GM18873 (cell line): Measurements from ENCODE around the gene C9orf40.

Experiments used
- ATAC-seq: cut with Tn5 transposase; IDR thresholded peaks from one replicate; pipeline ENCODE4 v1.9.1; 2021; ENCODE audit warnings: mild to moderate bottlenecking, moderate library complexity, moderate number of reproducible peaks; ENCODE audit not compliant: unreplicated experiment, low FRiP score

The C9orf40 gene

DNA sequence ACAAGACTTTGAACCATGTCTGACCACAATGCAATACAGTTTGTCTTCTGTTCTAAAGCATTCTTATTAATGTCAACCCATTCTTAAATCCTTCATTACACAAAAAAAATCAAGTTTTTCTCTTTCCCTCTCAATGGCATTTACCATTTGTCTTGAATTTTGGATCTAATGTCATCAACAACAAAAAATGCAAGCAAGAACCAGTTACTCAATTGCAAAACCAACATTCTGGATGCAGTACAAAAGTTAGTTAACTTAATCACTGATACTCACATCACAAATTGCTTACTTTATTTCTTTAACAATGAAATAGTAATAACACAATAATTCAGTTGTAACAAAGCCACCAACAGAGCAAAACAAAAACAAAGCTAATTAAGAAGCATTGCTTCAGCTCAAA lies 6.0 kb downstream of the C9orf40 start:
- ATAC-seq = no peak

- no peak for ATAC-seq
Observed at GRCh38 chr9:74942801-74943200, 9.9 kb downstream of the C9orf40 start.

DNA sequence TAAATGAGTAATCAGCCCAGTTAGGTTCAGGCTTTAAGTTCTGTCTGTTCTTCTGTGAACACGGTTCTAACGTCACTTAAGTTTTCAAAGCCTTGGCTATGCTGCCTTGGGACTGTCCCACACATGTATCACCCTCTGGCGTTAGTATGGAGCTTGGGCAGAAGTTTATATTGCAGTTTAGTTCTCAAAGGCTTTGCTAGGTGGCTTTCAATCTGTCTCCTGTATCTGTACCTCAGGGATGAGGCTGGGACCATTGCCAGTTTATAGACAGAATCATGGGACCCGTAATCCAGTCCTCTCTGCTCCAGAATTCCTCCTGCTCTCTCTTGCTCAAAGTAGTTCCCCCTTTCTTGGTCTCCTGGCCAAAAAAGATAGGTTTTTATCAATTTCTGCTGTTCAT lies 12.1 kb downstream of the C9orf40 start:
- no peak for ATAC-seq

DNA sequence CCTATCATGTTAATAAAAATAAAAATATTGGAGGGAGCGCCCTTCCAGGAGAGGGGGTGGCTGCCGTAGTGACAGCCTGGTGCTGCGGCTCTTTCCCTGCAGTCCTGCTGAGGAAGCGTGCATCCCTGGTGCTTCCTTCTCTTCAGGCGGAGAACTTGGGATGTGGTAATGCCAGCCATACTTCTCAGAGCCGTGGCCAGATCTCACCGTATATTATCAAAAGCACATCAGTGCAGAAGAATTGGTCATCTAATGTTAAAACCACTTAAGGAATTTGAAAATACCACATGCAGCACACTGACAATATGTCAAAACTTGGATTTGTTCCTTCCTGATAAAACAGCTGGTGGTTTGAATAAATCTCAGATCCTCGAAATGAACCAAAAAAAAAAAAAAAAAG lies 17.7 kb downstream of the C9orf40 start:
- ATAC-seq = no peak

- ATAC-seq = no peak
Observed at GRCh38 chr9:74921737-74922136, 31.0 kb downstream of the C9orf40 start.

DNA sequence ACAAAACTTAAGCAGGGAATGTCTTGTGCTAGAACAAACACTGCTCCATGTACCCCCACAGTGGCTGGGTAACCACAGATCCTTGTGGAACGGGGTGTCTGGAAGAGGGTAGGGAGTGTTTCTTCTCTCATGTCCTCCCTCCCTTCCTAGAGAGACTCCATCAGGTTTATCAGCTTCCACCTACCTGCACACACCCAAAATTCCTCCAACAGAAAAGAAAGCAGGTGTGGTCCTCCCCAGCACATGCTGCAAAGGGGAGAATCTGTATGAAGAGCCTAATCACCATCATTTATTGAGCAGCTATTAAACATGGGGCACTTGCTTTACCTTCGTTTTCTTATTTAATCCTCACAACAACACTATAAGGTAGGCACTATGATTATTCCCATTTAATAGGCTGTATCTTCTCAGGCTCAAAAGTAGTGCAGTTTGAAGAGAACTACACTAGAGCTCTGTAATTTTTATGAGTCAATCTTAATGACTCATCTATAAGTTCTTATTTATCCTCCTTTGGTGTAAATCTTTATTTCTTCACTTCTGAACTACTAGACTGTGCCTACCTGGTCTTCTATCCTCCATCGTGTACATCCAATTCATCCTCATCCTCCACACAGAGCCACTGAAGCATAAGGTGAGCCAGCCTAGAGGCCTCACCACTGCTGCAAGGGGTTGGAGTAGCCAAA lies 31.6 kb downstream of the C9orf40 start:
- no peak for ATAC-seq

DNA sequence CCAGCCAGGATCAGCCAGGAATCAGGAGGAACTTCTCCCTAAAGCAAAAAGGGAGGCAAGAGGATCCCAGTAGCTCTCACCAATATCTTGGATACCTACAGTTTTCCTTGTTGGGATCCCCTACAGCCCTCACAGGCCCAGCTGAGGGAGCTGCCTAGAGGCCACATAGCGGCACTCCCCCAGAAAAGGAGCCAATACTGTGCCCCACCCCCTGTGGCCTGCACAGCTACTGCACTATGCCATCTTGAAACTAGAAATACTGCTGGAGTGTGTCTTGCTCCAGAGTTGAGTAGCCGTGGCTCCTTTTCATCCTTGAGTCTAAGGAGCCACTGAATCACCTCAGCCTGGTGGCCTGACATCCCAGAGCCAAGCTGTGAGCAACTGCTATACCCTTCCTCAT lies 42.7 kb downstream of the C9orf40 start:
- no peak for ATAC-seq

- no peak for ATAC-seq
Observed at GRCh38 chr9:74908665-74909064, 44.0 kb downstream of the C9orf40 start.

- ATAC-seq = no peak
Observed at GRCh38 chr9:74907085-74907484, 45.6 kb downstream of the C9orf40 start.

- no peak for ATAC-seq
Observed at GRCh38 chr9:74901001-74901400, 51.7 kb downstream of the C9orf40 start.
